Measurements from ENCODE around the gene NF1. TPM values are rescaled to one million over a fixed set of nuclear protein-coding genes. Genes with fewer than 3 reads are reported as not detected.

NF1 gene
- total RNA-seq, 1 experiment from 2014 or later = 35.4 TPM

DNA sequence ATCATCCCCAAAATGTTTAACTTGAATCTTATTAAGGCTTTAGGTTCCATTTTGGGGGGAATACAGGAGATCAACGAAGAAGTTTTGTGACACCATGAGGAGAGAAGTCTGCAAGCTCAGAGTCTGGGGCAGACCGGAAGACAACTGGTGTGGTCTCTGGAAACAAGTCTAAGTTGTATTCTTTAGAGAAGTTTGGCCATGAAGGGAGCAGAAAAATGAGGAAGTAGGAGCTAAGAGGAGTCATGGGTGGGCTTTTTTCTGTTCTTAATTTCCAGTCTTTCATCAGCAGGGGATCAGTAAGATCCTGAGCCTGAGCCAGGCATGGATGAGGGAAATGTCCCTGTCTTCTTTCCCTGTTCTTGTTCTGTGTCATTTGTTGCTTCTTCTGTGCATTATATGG is 35.8 kb upstream of the NF1 start:
- no peaks in the 10 kb centered on the region for H3K27me3 Mint-ChIP-seq (ENCODE audit: low read depth)
- ATAC-seq (no peak), DNase-seq (ENCODE audit: low spot score) (no peak)
- H3K4me3 Mint-ChIP-seq = no peak overlapping the region
- H3K9me3 Mint-ChIP-seq = no peaks in the 10 kb centered on the region
- no peak for TF ChIP-seq ESRRA (CRISPR knock-in tag; IDR thresholded peaks at IDR 0.05; ENCODE audit: borderline replicate concordance)
- TF ChIP-seq SP1 (CRISPR knock-in tag; conservative IDR thresholded peaks at IDR 0.05) = no peak
- TF ChIP-seq ZNF423 (CRISPR knock-in tag; IDR thresholded peaks at IDR 0.05) = no peak
- no peak for TF ChIP-seq TEAD4 (CRISPR knock-in tag; IDR thresholded peaks at IDR 0.05)
- TF ChIP-seq, protein P1, sequence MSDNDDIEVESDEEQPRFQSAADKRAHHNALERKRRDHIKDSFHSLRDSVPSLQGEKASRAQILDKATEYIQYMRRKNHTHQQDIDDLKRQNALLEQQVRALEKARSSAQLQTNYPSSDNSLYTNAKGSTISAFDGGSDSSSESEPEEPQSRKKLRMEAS (CRISPR knock-in tag; IDR thresholded peaks at IDR 0.05) = no peak
- TF ChIP-seq JAZF1 (CRISPR knock-in tag; IDR thresholded peaks at IDR 0.05) = no peak
- TF ChIP-seq GRHL2 (CRISPR knock-in tag; IDR thresholded peaks at IDR 0.05; ENCODE audit: insufficient replicate concordance, severe bottlenecking) = no peak
- TF ChIP-seq, protein P2, sequence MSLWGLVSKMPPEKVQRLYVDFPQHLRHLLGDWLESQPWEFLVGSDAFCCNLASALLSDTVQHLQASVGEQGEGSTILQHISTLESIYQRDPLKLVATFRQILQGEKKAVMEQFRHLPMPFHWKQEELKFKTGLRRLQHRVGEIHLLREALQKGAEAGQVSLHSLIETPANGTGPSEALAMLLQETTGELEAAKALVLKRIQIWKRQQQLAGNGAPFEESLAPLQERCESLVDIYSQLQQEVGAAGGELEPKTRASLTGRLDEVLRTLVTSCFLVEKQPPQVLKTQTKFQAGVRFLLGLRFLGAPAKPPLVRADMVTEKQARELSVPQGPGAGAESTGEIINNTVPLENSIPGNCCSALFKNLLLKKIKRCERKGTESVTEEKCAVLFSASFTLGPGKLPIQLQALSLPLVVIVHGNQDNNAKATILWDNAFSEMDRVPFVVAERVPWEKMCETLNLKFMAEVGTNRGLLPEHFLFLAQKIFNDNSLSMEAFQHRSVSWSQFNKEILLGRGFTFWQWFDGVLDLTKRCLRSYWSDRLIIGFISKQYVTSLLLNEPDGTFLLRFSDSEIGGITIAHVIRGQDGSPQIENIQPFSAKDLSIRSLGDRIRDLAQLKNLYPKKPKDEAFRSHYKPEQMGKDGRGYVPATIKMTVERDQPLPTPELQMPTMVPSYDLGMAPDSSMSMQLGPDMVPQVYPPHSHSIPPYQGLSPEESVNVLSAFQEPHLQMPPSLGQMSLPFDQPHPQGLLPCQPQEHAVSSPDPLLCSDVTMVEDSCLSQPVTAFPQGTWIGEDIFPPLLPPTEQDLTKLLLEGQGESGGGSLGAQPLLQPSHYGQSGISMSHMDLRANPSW (CRISPR knock-in tag; conservative IDR thresholded peaks at IDR 0.05; ENCODE audit: low read depth) = no peak
- no peak for TF ChIP-seq CDX4 (CRISPR knock-in tag; IDR thresholded peaks at IDR 0.05; ENCODE audit: borderline replicate concordance)
- ChIA-PET CTCF (interaction anchor here (0.6 kb wide), 1 partner anchor 131 kb away, joined by 3 read pairs; no protein-coding TSS in a partner anchor), POLR2A (no interaction called here)
- H3K4me1 Mint-ChIP-seq = peaks cover 10% of the 10 kb centered on the region; the same call in 1 of the 2 replicates
- no peaks in the 10 kb centered on the region for H3K36me3 Mint-ChIP-seq
- no peak overlapping the region for H3K27ac Mint-ChIP-seq

DNA sequence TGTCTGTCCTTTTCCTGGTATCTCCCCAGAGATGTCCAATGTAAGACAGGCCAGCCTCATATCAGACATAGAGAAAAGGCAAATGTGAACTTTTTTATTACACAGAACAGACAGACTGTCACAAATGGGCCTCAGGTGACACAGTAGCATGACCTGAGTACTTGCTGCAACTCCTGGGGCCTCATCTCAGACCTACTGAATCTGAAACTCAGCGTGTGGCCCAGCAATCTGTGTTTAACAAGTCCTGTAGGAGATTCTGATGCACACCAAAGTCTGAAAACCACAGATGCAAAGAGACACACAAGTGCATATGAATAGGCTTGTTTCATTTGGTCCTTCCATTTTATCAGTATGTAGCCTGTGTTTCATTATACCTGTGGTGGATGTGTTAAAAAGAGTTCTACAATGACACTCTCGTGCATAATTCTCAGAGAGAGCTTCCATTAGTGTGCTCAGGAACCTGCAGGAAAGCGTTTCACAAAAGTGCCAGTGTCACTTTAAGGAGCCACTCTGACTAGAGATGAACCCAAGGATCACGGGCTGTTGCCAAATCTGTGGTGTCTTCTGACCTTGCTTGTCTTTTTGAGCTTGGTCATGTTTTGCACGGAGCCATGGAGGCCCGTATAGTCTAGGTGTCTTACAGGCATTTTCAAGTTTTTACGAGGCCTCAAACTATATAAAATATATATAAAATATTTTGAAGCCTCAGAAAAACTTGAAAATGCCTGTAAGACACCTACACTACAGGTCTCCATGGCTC is 33.8 kb upstream of the NF1 start:
- POLR2A ChIA-PET = interaction anchor here (1.2 to 1.3 kb wide), 2 partner anchors 35 to 53 kb away, joined by 3 to 4 read pairs; no protein-coding TSS in a partner anchor
- no peak for DNase-seq (ENCODE audit: low spot score)

DNA sequence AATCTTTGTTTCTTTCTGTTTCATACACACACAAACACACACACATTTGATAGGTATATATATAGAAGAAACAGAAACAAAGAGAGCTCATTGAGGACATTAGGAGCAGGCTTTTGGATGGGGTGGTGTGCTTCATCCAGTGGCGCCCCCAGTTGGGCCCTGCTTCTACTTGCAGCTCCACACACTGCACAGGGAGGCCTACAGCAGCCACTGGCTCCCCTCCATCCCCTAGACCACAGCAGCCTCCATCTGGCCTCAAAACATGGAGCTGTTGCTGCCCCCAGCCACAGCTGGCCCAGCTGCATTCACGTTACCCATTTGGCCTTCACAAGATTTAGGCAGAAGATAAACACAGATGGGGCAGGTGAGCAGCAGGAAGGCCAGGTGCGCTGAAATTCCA is 33.1 kb upstream of the NF1 start:
- no peak for TF ChIP-seq IRF2 (CRISPR knock-in tag; IDR thresholded peaks at IDR 0.05; ENCODE audit: borderline replicate concordance, low read depth)
- TF ChIP-seq CREB1 (CRISPR knock-in tag; IDR thresholded peaks at IDR 0.05) = no peak
- no peak for TF ChIP-seq ELF4 (CRISPR knock-in tag; IDR thresholded peaks at IDR 0.05; ENCODE audit: low read depth)
- no peak for TF ChIP-seq GTF2I (CRISPR knock-in tag; conservative IDR thresholded peaks at IDR 0.05)
- Mint-ChIP-seq H3K9me3 (no peaks in the 10 kb centered on the region), H3K27ac (no peak overlapping the region), H3K4me1 (peaks cover 10% of the 10 kb centered on the region; the same call in 1 of the 2 replicates), H3K4me3 (no peak overlapping the region), H3K27me3 (ENCODE audit: low read depth) (no peaks in the 10 kb centered on the region), H3K36me3 (no peaks in the 10 kb centered on the region)
- DNase-seq (ENCODE audit: low spot score) (peak; percentile 53), ATAC-seq (peak; percentile 98)
- ChIA-PET POLR2A (interaction anchor here (1.2 to 1.3 kb wide), 2 partner anchors 34 to 53 kb away, joined by 3 to 4 read pairs; no protein-coding TSS in a partner anchor), CTCF (interaction anchor here (0.5 to 1.7 kb wide), 21 partner anchors 9 to 456 kb away, joined by 3 to 13 read pairs (median 4); partner anchors contain the start of gene NF1)

More for the DNA sequence above, 33.8 kb upstream of the NF1 start:
- TF ChIP-seq TCF7 (CRISPR knock-in tag; IDR thresholded peaks at IDR 0.05; ENCODE audit: low read depth) (no peak), TEAD4 (CRISPR knock-in tag; IDR thresholded peaks at IDR 0.05) (no peak)
- TF ChIP-seq, protein P3, sequence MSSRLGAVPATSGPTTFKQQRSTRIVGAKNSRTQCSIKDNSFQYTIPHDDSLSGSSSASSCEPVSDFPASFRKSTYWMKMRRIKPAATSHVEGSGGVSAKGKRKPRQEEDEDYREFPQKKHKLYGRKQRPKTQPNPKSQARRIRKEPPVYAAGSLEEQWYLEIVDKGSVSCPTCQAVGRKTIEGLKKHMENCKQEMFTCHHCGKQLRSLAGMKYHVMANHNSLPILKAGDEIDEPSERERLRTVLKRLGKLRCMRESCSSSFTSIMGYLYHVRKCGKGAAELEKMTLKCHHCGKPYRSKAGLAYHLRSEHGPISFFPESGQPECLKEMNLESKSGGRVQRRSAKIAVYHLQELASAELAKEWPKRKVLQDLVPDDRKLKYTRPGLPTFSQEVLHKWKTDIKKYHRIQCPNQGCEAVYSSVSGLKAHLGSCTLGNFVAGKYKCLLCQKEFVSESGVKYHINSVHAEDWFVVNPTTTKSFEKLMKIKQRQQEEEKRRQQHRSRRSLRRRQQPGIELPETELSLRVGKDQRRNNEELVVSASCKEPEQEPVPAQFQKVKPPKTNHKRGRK (CRISPR knock-in tag; IDR thresholded peaks at IDR 0.05; ENCODE audit: borderline replicate concordance) = no peak
- H3K27me3 Mint-ChIP-seq (ENCODE audit: low read depth) = no peaks in the 10 kb centered on the region
- ATAC-seq = no peak
- no peaks in the 10 kb centered on the region for H3K9me3 Mint-ChIP-seq
- H3K27ac Mint-ChIP-seq = no peak overlapping the region
- CTCF ChIA-PET = interaction anchor here (0.5 to 1.7 kb wide), 20 partner anchors 8 to 457 kb away, joined by 3 to 13 read pairs (median 4); partner anchors contain the start of gene NF1
- no peak overlapping the region for H3K4me3 Mint-ChIP-seq
- no peaks in the 10 kb centered on the region for H3K36me3 Mint-ChIP-seq
- H3K4me1 Mint-ChIP-seq = peaks cover 10% of the 10 kb centered on the region; the same call in 1 of the 2 replicates
